Stimulated activated CD8-positive, alpha-beta memory T cell treated with anti-CD3 and anti-CD28 coated beads, Interleukin-4, amount 100 ng/mL, for 1 hour (primary cell): ENCODE data around the gene EIF5AL1.
"Not testable (repeated sequence)": the region's sequence is repeated elsewhere in the genome, so short reads cannot be mapped to it uniquely, and the experiment has no call there.

Source experiments
- DNase-seq, 2 donors: peaks; one replicate each; pipeline ENCODE4 v3.0.0-alpha.2; 2020; ENCODE audit warnings: low read depth in 2 of 2, low spot score in 1 of 2

The EIF5AL1 gene

DNA sequence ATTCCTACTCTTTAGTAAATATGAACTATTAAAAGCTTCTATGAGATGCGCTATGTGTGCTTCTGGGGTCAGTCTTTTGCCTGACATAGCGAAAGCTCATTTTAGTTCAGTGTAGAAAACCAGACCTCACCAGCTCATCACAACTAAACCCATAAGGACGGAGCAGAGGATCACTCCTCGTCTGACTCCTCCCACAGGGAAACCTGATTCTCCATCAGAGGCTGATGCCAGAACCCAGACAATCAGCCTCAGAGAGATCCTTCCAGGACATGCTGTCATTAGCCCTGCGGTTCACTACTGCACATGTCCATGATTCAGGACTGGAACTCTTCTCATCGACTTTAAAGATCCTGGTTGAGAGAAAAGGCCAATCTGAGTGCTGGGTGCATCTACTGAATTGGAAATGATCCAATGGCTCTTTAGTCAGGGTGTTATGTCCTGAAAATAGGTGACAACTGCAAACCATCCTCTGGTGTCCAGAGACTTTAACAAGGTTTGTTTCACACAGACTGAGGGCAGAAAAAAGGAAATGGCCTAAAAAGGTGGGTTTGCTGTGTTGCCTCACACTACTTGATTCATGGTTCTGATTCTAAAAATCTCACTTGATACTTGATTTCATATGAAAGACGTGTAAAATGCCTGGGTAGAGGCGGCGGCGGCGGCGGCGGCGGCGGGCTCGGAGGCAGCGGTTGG, at the start of gene EIF5AL1:
Gene EIF5AL1, plus strand, starts transcription at position 643 of the 693 bp plus-strand sequence. CDS start 117 bp downstream, outside the sequence.
- DNase-seq, result not testable (repeated sequence)

DNA sequence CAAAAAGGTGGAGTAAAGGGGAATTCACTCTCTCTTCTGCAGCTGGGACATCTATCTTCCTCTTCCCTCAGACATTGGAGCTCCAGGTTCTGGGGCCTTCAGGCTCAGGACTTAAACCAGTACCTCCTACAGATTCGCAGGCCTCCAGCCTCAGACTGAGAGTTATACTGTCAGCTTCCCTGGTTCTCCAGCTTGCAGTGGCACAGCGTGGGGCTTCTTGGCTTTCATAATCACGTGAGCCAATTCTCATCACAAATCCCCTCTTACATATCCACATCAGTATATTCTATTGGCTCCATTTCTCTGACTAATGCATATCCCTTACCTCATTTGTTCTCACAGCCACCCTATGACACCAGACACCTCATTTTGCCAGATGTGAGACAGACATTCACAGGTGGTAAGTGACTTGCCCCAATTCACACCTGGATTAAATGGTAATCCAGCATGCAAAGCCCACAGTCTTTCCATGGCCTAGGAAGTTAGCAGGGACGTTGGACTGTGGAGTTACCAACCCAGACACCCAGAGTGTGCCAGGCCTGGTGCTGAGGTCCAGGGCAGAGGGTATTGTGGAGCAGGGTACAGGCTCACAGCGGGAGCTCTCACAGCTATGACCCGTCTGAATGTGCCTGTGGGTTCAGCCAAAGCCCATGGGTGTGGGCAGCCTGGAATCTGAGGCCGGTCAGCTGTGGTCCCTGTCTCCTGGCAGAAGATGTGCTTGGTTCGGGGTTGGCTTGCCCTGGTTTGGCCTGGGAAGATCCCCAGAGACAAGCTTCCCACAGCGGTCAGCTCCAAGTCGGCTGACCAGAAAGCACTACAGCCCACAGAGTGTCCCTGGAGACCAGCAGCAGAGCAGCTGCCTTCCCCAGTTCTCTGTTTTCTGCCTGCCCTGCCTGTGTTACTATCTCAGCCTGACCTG, 48.5 kb upstream of the EIF5AL1 start:
- no peak for DNase-seq

DNA sequence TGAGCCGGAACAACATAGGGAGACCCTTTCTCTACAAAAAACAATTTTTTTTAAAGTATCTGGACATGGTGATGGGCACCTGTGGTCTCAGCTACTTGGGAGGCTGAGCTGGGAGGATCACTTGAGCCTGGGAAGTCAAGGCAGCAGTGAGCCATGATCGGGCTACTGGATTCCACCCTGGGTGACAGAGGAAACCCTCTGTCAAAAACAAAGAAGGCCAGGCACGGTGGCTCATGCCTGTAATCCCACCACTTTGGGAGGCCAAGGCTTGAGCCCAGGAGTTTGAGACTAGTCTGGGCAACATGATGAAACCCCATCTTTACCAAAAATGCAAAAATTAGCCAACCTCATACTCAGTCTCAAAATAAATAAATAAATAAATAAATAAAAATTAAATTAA, 47.0 kb upstream of the EIF5AL1 start:
- no peak for DNase-seq

DNA sequence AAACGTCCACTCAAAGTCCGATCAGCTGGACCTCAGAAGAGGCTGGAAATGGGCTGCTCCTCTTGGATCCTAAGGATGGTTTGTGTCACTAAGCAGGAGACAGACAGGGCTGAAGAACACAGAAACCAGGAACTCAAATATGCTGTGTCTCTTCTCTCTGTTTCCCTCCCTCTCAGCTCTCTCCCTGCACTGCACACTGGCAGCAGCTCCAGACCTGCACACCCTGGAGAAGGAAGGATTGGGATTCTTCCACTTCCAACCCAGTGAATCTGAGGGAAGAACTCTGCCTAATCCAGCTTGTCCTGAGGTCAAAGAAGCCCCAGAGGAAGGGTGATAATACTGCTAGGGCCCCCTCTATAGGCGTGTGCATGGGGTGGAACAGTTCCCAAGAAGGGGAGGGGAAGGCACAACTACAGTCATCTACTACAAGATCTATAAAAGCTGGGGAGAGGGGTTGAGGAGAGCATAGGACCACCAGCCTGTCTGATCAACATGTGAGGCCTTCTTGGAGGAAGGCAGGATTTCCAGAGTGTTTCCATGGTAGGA, 44.2 kb upstream of the EIF5AL1 start:
- DNase-seq, result no peak

DNA sequence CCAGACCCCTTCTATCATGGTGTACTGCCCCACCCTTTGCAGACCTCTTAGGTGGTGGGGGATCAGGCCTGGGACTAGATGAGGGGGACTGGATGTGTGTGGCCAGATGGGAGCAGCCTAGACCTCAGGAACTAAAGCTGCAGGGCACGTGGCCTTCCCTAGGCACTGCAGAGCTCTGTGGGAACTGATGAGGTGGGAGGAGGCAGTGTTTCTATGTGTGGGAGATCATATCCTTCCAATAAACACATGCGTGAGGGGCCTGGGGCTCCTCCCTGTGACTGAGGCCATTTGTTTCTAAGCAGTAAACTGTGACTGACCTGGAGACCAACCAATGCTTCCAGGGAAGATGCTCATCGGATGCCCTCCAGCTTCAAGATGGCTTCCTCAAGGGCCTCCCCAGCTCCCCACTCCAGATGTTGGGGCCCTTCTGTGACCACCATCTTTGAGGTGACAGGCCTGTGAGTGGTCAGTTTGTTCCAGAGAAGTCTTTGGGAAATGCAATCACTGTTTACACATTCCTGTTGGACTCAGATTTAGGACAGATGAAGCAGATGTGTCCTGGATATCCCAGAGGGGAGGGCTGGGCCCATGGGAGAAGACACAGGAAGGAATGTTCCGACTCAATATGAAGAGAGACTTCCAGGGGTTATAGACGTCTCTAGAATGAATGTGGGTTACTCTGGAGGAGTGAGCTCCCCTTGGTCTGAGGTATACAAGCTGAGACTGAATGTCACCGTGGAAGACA, 43.3 kb upstream of the EIF5AL1 start:
- DNase-seq, result no peak

GRCh38 chr10:79470096-79470495, 42.2 kb upstream of the EIF5AL1 start:
- no peak for DNase-seq

DNA sequence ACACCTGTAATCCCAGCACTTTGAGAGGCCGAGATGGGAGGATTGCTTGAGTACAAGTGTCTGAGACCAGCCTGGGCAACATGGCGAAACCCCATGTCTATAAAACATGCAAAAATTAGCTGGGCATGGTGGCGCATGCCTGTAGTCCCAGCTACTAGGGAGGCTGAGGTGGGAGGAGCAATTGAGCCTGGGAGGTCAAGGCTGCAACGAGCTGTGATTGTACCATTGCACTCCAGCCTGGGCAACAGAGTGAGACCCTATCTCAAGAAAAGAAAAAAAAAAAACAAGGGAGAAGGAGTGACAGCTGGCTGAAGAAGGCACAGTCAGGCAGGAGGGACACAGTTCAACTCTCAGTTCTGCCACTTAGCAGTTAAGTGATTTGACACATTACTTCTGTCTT, 40.6 kb upstream of the EIF5AL1 start:
- no peak for DNase-seq

DNA sequence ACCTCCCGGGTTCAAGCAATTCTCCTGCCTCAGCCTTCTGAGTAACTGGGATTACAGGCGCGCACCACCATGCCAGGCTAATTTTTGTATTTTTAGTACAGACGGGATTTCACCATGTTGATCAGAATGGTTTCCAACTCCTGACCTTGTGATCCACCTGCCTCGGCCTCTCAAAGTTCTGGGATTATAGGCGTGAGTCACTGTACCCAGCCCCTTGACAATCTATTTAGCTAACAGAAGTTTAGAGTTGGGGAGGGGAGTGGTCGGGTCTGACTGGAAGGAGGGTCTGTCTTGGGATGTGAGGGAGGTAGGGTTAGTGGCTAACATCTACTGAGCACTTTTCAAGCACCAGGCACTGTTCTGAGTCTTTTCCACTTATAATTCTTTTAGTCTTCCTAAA, 39.9 kb upstream of the EIF5AL1 start:
- no peak for DNase-seq

DNA sequence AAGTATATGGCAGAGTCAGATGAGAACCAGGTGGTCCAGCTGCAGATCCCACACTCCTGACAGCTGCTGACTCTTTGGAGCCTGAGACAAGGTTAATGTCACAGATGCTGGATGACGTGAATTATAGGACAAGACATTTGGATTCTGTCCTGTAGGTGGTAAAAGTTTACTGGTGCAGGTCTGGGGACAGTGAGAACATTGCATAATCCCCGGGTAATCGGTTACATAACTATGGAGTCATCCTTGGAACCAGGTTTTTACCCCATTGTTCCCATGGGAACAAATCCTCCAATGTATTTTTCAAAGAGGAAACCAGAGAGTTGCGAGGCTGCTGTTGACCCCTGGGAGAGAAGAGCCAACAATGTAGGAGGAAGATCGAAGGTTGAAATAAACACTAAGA, 39.4 kb upstream of the EIF5AL1 start:
- no peak for DNase-seq

DNA sequence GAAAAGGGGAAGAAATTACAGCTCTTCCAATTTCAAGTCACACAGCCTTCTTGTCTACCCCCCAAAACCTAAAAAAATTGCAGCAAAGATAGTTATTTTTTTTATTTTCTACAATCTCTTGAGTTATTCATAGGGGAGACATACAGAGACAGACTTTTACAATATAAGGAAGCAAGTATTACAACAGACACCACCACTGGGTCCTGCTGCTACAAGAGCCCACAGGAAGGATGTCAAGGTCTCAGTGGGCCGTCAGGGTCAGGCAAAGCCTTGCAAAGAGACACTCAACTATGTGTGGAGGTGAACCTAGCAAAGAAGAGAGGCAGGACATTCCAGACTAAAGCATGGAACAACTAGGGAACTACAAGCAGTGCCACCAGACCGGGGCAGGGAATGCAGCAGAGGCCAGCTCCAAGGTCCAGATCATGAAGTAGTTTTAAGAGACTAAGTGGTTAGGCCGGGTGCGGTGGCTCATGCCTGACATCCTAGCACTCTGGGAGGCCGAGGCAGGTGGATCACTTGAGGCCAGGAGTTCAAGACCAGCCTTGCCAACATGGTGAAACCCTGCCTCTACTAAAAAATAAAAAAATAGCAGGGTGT, 38.7 kb upstream of the EIF5AL1 start:
- DNase-seq, result no peak

GRCh38 chr10:79475119-79475653, 37.1 kb upstream of the EIF5AL1 start:
- no peak for DNase-seq

DNA sequence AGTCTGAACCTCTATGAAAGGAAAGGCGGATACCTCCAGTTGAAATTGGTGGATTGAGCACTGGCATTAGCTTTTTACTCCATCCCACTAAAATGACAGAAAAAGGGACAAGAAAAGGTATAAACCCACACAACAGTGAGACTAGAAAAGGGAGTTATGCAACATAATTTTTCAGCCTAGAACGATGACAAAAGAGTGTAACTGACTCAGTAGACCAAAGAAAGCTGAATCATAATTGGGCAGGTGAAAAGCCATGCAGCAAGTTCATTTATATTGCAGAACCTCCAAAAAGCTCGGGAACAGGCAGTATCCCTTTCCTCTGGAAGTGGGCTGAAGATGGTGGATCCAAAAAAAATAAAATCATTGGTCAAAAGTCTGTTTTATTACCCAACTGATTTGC, 36.5 kb upstream of the EIF5AL1 start:
- no peak for DNase-seq

DNA sequence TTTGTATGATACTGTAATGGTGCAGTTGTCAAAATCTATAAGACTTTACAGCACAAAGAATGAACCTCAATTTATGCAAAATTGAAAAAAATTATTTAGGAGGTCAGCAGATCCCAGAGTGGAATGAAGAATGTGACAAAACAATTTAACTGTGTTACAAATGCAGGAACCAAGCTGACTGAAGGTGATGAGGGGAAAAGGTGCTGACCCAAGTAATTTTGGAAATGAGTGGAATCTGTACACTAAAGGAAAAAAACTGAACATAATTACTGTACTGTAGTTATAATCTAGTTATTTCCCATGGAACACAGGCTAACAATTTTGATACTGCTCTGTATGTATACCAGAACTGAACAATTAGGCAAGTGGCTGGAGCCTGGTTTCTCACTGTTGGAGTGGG, 35.7 kb upstream of the EIF5AL1 start:
- DNase-seq, result no peak

GRCh38 chr10:79477456-79477855, 34.9 kb upstream of the EIF5AL1 start:
- no peak for DNase-seq

GRCh38 chr10:79479283-79479909, 32.9 kb upstream of the EIF5AL1 start:
- no peak for DNase-seq

DNA sequence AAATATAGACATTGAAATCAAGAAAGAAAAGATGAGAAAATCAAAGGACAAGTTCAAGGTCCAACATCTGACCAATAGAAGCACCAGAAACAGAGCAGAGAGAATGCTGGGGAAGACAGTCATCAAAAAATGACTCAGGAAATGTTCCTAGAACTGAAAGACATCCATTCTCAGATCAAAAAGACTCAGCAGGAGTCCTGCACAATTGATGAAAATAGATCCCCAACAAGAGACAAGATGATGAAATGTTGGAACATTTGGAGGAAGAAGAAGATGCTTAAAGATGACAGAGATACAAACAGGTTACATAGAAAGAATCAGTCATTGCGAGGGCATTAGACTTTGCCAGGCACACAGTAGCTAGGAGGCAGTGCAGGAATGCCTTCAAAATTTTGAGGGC, 30.0 kb upstream of the EIF5AL1 start:
- no peak for DNase-seq

- DNase-seq, result no peak
Observed at GRCh38 chr10:79482741-79483140, 29.6 kb upstream of the EIF5AL1 start.

DNA sequence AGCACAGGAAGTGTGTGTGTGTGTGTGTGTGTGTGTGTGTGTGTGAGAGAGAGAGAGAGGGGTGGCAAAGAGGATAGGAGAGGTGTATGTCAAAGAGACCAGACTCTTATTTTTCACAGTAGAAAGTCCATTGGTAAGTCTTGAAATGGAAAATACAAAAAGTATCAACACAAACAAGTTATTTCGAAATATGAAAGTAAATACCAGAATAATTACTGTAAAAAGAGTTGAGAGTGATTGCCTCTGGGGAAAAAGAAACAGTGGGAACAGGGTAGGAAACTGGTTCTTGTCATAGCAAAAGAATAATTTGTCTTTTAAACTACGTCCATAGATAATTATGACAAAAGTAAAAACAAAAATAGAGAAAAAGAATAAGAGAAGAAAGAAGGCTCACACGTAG, 29.0 kb upstream of the EIF5AL1 start:
- no peak for DNase-seq

- no peak for DNase-seq
Observed at GRCh38 chr10:79483948-79484347, 28.4 kb upstream of the EIF5AL1 start.

- DNase-seq, result no peak
Observed at GRCh38 chr10:79484476-79484875, 27.9 kb upstream of the EIF5AL1 start.
